ENCODE data around the gene STK11.

STK11 gene

GRCh38 chr19:1261538-1261797, 55.9 kb downstream of the STK11 start:
- no peak for DNase-seq (ENCODE audit: low read depth)
- H3K4me3 ChIP-seq (ENCODE audit: low read depth, low read length), result peak overlapping the region; percentile 53
- no peak for TF ChIP-seq CTCF (IDR thresholded peaks at IDR 0.05; ENCODE audit: low read depth, low read length)
- TF ChIP-seq MYC (IDR thresholded peaks at IDR 0.05; ENCODE audit: low read depth, low read length), result no peak
- no peak for TF ChIP-seq POLR2A (IDR thresholded peaks at IDR 0.05; ENCODE audit: extremely low read depth, insufficient read length)
- no peak for TF ChIP-seq MAX (IDR thresholded peaks at IDR 0.05; ENCODE audit: low read depth, low read length)

GRCh38 chr19:1261798-1262622, 56.4 kb downstream of the STK11 start:
- peak overlapping the region; percentile 53 for H3K4me3 ChIP-seq (ENCODE audit: low read depth, low read length)
- TF ChIP-seq POLR2A (IDR thresholded peaks at IDR 0.05; ENCODE audit: extremely low read depth, insufficient read length), result no peak
- TF ChIP-seq MAX (IDR thresholded peaks at IDR 0.05; ENCODE audit: low read depth, low read length), result no peak
- TF ChIP-seq CTCF (IDR thresholded peaks at IDR 0.05; ENCODE audit: low read depth, low read length), result no peak
- no peak for TF ChIP-seq MYC (IDR thresholded peaks at IDR 0.05; ENCODE audit: low read depth, low read length)
- DNase-seq (ENCODE audit: low read depth), result no peak

GRCh38 chr19:1262623-1263123, 57.1 kb downstream of the STK11 start:
- no peak for DNase-seq (ENCODE audit: low read depth)
- no peak overlapping the region for H3K4me3 ChIP-seq (ENCODE audit: low read depth, low read length)
- no peak for TF ChIP-seq POLR2A (IDR thresholded peaks at IDR 0.05; ENCODE audit: extremely low read depth, insufficient read length)
- TF ChIP-seq MAX (IDR thresholded peaks at IDR 0.05; ENCODE audit: low read depth, low read length), result no peak
- TF ChIP-seq CTCF (IDR thresholded peaks at IDR 0.05; ENCODE audit: low read depth, low read length), result no peak
- no peak for TF ChIP-seq MYC (IDR thresholded peaks at IDR 0.05; ENCODE audit: low read depth, low read length)

- no peak for DNase-seq (ENCODE audit: low read depth)
- TF ChIP-seq MAX (IDR thresholded peaks at IDR 0.05; ENCODE audit: low read depth, low read length) (no peak), POLR2A (IDR thresholded peaks at IDR 0.05; ENCODE audit: extremely low read depth, insufficient read length) (no peak), MYC (IDR thresholded peaks at IDR 0.05; ENCODE audit: low read depth, low read length) (no peak), CTCF (IDR thresholded peaks at IDR 0.05; ENCODE audit: low read depth, low read length) (no peak)
Measured at GRCh38 chr19:1263188-1263587, 57.6 kb downstream of the STK11 start.

GRCh38 chr19:1264801-1265614, 59.4 kb downstream of the STK11 start:
- no peak overlapping the region for H3K4me3 ChIP-seq (ENCODE audit: low read depth, low read length)
- DNase-seq (ENCODE audit: low read depth), result peak; percentile 47
- TF ChIP-seq MYC (IDR thresholded peaks at IDR 0.05; ENCODE audit: low read depth, low read length) (no peak), MAX (IDR thresholded peaks at IDR 0.05; ENCODE audit: low read depth, low read length) (no peak), CTCF (IDR thresholded peaks at IDR 0.05; ENCODE audit: low read depth, low read length) (no peak), POLR2A (IDR thresholded peaks at IDR 0.05; ENCODE audit: extremely low read depth, insufficient read length) (no peak)

More at GRCh38 chr19:1263188-1263587, 57.6 kb downstream of the STK11 start:
- H3K4me3 ChIP-seq (ENCODE audit: low read depth, low read length), result no peak overlapping the region

All from NB4 (cell line).